Fibroblast of lung (primary cell): ENCODE results near the gene RNF224. TPM values are rescaled to one million over a fixed set of nuclear protein-coding genes. Genes with fewer than 3 reads are reported as not detected.
A peak's percentile ranks its signal among the peaks of the same experiment; 100 is the strongest.

ENCODE experiments used
- DNase-seq, 2 donors: peaks; one replicate each; pipeline versions ENCODE4 v3.0.0 to v3.0.0-alpha.2; 2010; ENCODE audit warnings: low read depth in 2 of 2
- H2AFZ ChIP-seq: 2 replicates; pipeline ENCODE4 v1.5.1; 2012; ENCODE audit warnings: low read length, control low read depth, inconsistent platforms
- H3K27ac ChIP-seq: 2 replicates; pipeline ENCODE4 v1.5.1; 2011; ENCODE audit warnings: low read length, control low read depth; ENCODE audit not compliant: insufficient read depth
- H3K27me3 ChIP-seq: 2 replicates; pipeline ENCODE4 v1.5.1; 2011; ENCODE audit warnings: mild to moderate bottlenecking, low read length; ENCODE audit not compliant: control insufficient read depth, insufficient read depth
- H3K36me3 ChIP-seq: 2 replicates; pipeline ENCODE4 v1.5.1; 2011; ENCODE audit warnings: low read length; ENCODE audit not compliant: control insufficient read depth, insufficient read depth
- H3K4me1 ChIP-seq: 2 replicates; pipeline ENCODE4 v1.5.1; 2011; ENCODE audit warnings: low read length; ENCODE audit not compliant: control insufficient read depth, insufficient read depth; ENCODE audit errors: extremely low read depth
- H3K4me2 ChIP-seq: 2 replicates; pipeline ENCODE4 v1.5.1; 2011; ENCODE audit warnings: low read length, control low read depth; ENCODE audit not compliant: insufficient read depth; ENCODE audit errors: extremely low read depth
- H3K4me3 ChIP-seq, 4 experiments: fragments of 200-600 bp in 1 of 4; sonication (generic) in 1 of 4; replicated peaks in 1 of 4; 2 replicates each; pipeline ENCODE4 v1.5.1; 2011 to 2016; ENCODE audit warnings: low read length in 4 of 4, low read depth in 3 of 4, mild to moderate bottlenecking in 3 of 4, control low read depth in 2 of 4, inconsistent platforms in 1 of 4, mixed read lengths in 1 of 4; ENCODE audit not compliant: insufficient read depth in 1 of 4; ENCODE audit errors: control extremely low read depth in 1 of 4
- H3K79me2 ChIP-seq: 2 replicates; pipeline ENCODE4 v1.5.1; 2012; ENCODE audit warnings: mild to moderate bottlenecking, low read length, inconsistent platforms; ENCODE audit not compliant: control insufficient read depth, insufficient read depth
- H3K9ac ChIP-seq: 2 replicates; pipeline ENCODE4 v1.5.1; 2011; ENCODE audit warnings: mild to moderate bottlenecking, low read length, control low read depth; ENCODE audit not compliant: insufficient read depth
- H3K9me3 ChIP-seq: 2 replicates; pipeline ENCODE4 v1.5.1; 2012; ENCODE audit warnings: low read depth, low read length; ENCODE audit not compliant: control insufficient read depth, insufficient read depth
- H4K20me1 ChIP-seq: 2 replicates; pipeline ENCODE4 v1.5.1; 2011; ENCODE audit warnings: low read length; ENCODE audit not compliant: control insufficient read depth, insufficient read depth; ENCODE audit errors: extremely low read depth
- EZH2 ChIP-seq: IDR thresholded peaks from 2 replicates; pipeline ENCODE4 v1.5.1; 2012; ENCODE audit warnings: low read length, control low read depth, mild to moderate bottlenecking; ENCODE audit errors: missing control alignments
- polyA plus RNA-seq, 2 donors: library from polyadenylated mRNA; depleted of rRNA in 1 of 2; stranded (reverse) in 1 of 2; unstranded in 1 of 2; fragments of >200 nt; gene quantifications; 2 replicates each; pipeline ENCODE4 v1.2.1, GENCODE V29; 2011 to 2012; ENCODE audit warnings: missing spikeins in 1 of 2
- total RNA-seq: library from RNA; depleted of rRNA; stranded (reverse); fragments of >200 nt; gene quantifications from 2 replicates; pipeline ENCODE4 v1.2.1, GENCODE V29; 2014
- TF ChIP-seq, protein P1 (sequence below), 2 donors: IDR thresholded peaks in 1 of 2; conservative IDR thresholded peaks in 1 of 2; 1 replicate in 1 of 2; 2 replicates in 1 of 2; pipeline ENCODE4 v1.5.1; 2011 to 2012; ENCODE audit warnings: low read length in 2 of 2, control low read depth in 1 of 2, inconsistent platforms in 1 of 2, low read depth in 1 of 2, mild to moderate bottlenecking in 1 of 2

Gene RNF224
- total and polyA plus RNA-seq, 2 donors (not counting 1 experiment from before 2014, with no cell fraction given), result under 0.01 TPM; not detected in 1

DNA sequence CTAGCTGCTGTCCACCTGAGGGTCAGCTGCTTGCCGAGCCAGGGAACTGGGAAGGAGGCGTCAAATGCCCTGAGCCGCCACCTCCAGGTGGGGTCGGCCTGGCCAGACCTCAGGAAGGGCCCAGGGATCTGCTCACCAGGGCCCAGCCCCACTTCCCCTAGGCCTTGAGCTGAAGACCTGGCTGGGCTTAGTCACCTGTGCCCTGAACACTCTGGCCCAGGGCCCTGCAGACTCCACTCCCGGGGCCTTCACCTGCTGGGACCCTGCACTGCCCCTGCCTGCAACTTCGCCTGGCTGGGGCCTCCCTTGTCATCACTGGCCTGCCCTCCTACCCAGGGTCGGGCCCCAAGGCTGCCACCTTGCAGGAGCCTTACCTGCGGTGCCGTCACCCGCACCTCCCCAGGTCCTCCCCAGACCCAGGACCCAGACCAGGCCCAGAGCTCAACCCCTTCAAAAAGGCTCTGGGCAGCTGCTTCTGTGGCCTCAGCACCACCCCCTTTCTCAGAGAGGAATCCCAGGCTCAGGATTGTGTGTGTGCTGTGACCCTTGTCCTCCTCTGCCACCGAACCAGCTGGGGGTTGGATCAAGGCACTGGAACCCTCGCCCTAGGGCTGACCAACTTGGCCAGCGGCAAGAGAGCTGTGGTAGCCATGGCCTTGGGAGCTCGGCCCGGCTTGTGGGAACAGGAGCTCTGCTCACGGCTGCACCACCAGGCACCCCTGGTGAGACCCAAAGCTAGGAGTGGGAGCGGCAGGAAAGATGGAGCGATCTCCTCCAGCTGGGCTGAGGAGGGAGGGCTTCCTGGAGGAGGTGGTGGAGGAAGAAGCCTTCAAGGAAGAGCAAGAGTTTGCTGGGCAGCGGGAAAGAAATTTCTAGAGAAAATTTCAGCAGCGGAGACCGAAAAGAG, 26.7 kb downstream of the RNF224 start:
- Histone ChIP-seq H3K9ac (peak overlapping the region; percentile 65), H3K27ac (peak overlapping the region; percentile 39), H3K27me3 (no peaks in the 10 kb centered on the region), H4K20me1 (no peaks in the 10 kb centered on the region), H3K9me3 (no peaks in the 10 kb centered on the region), H3K79me2 (peaks cover 19% of the 10 kb centered on the region), H3K36me3 (peaks cover 7% of the 10 kb centered on the region), H3K4me2 (peak overlapping the region; percentile 87), H2AFZ (peak overlapping the region; percentile 85), H3K4me3 (peak overlapping the region; percentile 47 to 93 (median 80)), H3K4me1 (peaks cover 10% of the 10 kb centered on the region)
- TF ChIP-seq EZH2, result no peak
- TF ChIP-seq, protein P1, sequence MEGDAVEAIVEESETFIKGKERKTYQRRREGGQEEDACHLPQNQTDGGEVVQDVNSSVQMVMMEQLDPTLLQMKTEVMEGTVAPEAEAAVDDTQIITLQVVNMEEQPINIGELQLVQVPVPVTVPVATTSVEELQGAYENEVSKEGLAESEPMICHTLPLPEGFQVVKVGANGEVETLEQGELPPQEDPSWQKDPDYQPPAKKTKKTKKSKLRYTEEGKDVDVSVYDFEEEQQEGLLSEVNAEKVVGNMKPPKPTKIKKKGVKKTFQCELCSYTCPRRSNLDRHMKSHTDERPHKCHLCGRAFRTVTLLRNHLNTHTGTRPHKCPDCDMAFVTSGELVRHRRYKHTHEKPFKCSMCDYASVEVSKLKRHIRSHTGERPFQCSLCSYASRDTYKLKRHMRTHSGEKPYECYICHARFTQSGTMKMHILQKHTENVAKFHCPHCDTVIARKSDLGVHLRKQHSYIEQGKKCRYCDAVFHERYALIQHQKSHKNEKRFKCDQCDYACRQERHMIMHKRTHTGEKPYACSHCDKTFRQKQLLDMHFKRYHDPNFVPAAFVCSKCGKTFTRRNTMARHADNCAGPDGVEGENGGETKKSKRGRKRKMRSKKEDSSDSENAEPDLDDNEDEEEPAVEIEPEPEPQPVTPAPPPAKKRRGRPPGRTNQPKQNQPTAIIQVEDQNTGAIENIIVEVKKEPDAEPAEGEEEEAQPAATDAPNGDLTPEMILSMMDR (conservative IDR thresholded peaks at IDR 0.05 in 1 of 2, IDR thresholded peaks at IDR 0.05 in 1 of 2; ENCODE audit: low read depth in 1 of 2, low read length in 2 of 2), result no peak
- DNase-seq, result no peak

DNA sequence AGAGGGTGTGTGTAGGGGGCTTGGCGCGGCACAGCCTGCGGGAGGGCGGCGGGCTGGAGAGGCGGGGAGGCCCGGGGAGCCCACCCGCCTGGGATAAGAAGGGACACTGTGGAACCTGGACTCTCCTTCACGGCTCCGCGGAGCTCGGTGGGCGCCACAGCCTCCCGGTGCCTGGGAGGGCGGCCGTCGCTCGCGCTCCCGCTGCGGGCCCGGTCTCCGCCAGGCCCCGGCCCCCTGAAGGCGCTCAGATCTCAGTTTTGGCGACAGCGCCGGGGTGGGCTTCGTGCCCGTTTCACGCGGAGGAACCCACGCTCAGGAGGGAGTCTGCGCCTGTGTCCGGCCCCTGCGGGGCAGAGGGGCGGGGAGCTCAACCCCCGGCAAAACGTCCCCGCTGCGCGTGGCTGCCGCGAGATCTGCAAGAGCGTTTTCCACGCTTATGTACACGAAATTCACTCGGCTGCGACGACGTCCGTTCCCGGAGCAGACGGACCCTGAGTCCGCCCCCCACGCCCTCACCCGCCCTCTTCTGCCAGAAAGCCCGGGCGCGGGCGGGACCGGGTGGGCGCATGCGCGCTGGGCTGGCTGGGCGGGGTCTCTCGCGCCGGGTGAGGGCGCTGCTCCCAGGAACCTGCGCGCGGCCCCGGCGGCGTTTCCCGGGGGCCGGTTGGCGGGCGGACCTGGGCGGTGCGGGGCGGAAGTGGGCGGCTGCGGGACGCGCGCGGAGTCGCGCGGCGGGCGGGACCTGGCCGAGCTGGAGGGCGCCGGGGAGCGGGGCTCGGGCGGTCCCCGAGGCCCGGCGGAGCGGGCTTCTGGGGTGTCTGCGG, 27.5 kb downstream of the RNF224 start, which contains the start of gene NELFB:
NELFB (plus strand) TSS at position 704 of the 824 bp plus-strand sequence.
- peak; percentile 77 to 83 for DNase-seq
- Histone ChIP-seq H3K79me2 (peaks cover 21% of the 10 kb centered on the region), H3K36me3 (peaks cover 10% of the 10 kb centered on the region), H3K4me3 (peak within 1 kb of the TSS; percentile 72 to 96 (median 90)), H3K4me1 (peaks cover 10% of the 10 kb centered on the region), H3K9me3 (no peaks in the 10 kb centered on the region), H3K9ac (peak within 1 kb of the TSS; percentile 65), H3K27me3 (no peaks in the 10 kb centered on the region), H3K4me2 (peak within 1 kb of the TSS; percentile 97), H3K27ac (peak within 1 kb of the TSS; percentile 39), H2AFZ (peak within 1 kb of the TSS; percentile 85), H4K20me1 (no peaks in the 10 kb centered on the region)
- TF ChIP-seq EZH2, result no peak
- TF ChIP-seq, protein P1 (conservative IDR thresholded peaks at IDR 0.05 in 1 of 2, IDR thresholded peaks at IDR 0.05 in 1 of 2; ENCODE audit: low read depth in 1 of 2, low read length in 2 of 2), result no peak
